ENCODE results near the gene PHC3. TPM values are rescaled to one million over a fixed set of nuclear protein-coding genes. Genes with fewer than 3 reads are reported as not detected.

The PHC3 gene
- total and polyA plus RNA-seq, 9 donors: 9.9 to 121 (median 90.2) TPM

- Histone ChIP-seq H3K36me3 (no peaks in the 10 kb centered on the region), H3K9me3 (no peaks in the 10 kb centered on the region), H3K27me3 (no peaks in the 10 kb centered on the region), H3K4me1 (ENCODE audit: insufficient read depth) (no peaks in the 10 kb centered on the region), H3K4me3 (no peak overlapping the region), H3K27ac (no peak overlapping the region)
- TF ChIP-seq EP300 (IDR thresholded peaks at IDR 0.05) (no peak), CTCF (IDR thresholded peaks at IDR 0.05) (no peak), POLR2A (IDR thresholded peaks at IDR 0.05) (no peak)
- no peak for DNase-seq
- intact Hi-C loops (cut with DNase I): no loop called here
- WGBS, 3 donors: 87 to 93% (median 89%) methylated on average over 3 of the region's 3 CpGs
Measured at GRCh38 chr3:170056710-170057454, 124.7 kb downstream of the PHC3 start.

GRCh38 chr3:170055209-170055608 is 126.3 kb downstream of the PHC3 start:
- no peak for DNase-seq
- no peak for TF ChIP-seq EP300 (IDR thresholded peaks at IDR 0.05)
- TF ChIP-seq POLR2A (IDR thresholded peaks at IDR 0.05): no peak
- TF ChIP-seq CTCF (IDR thresholded peaks at IDR 0.05): no peak
- no peaks in the 10 kb centered on the region for H3K4me1 ChIP-seq (ENCODE audit: insufficient read depth)
- no peak overlapping the region for H3K27ac ChIP-seq
- H3K27me3 ChIP-seq: no peaks in the 10 kb centered on the region
- no peaks in the 10 kb centered on the region for H3K9me3 ChIP-seq
- H3K4me3 ChIP-seq: no peak overlapping the region
- intact Hi-C loops (cut with DNase I): no loop called here
- no peaks in the 10 kb centered on the region for H3K36me3 ChIP-seq
- whole genome bisulfite sequencing, 3 donors: 88 to 93% (median 93%) methylated on average over 5 of the region's 5 CpGs

- Histone ChIP-seq H3K27me3 (no peaks in the 10 kb centered on the region), H3K27ac (no peak overlapping the region), H3K9me3 (no peaks in the 10 kb centered on the region), H3K4me1 (ENCODE audit: insufficient read depth) (no peaks in the 10 kb centered on the region), H3K36me3 (no peaks in the 10 kb centered on the region), H3K4me3 (no peak overlapping the region)
- 96 to 100% (median 97%) methylated on average over 1 of the region's 1 CpG for WGBS, 3 donors
- intact Hi-C loops (cut with DNase I): no loop called here
- no peak for TF ChIP-seq POLR2A (IDR thresholded peaks at IDR 0.05)
- TF ChIP-seq CTCF (IDR thresholded peaks at IDR 0.05): no peak
- no peak for TF ChIP-seq EP300 (IDR thresholded peaks at IDR 0.05)
- no peak for DNase-seq
Measured at GRCh38 chr3:170054204-170054603, 127.3 kb downstream of the PHC3 start.

GRCh38 chr3:170052398-170052797 is 129.1 kb downstream of the PHC3 start:
- no peak overlapping the region for H3K4me3 ChIP-seq
- no peaks in the 10 kb centered on the region for H3K36me3 ChIP-seq
- no peak for DNase-seq
- H3K9me3 ChIP-seq: no peaks in the 10 kb centered on the region
- no peak overlapping the region for H3K27ac ChIP-seq
- TF ChIP-seq CTCF (IDR thresholded peaks at IDR 0.05) (no peak), POLR2A (IDR thresholded peaks at IDR 0.05) (no peak), EP300 (IDR thresholded peaks at IDR 0.05) (no peak)
- intact Hi-C loops (cut with DNase I): no loop called here
- no peaks in the 10 kb centered on the region for H3K27me3 ChIP-seq
- no peaks in the 10 kb centered on the region for H3K4me1 ChIP-seq (ENCODE audit: insufficient read depth)
